ENCODE data around the gene XPO5.

Gene XPO5

GRCh38 chr6:43511824-43512415, 63.9 kb downstream of the XPO5 start:
- TF ChIP-seq TAF1 (IDR thresholded peaks at IDR 0.05; ENCODE audit: borderline replicate concordance, insufficient read depth, low read length): no peak
- no peak for TF ChIP-seq FOXP2 (optimal IDR thresholded peaks at IDR 0.05; ENCODE audit: borderline replicate concordance, extremely low read depth, extremely low read length, insufficient read depth)
- TF ChIP-seq POLR2AphosphoS5 (IDR thresholded peaks at IDR 0.05; ENCODE audit: low read depth, low read length): no peak
- TF ChIP-seq SIN3A (IDR thresholded peaks at IDR 0.05; ENCODE audit: borderline replicate concordance, insufficient read depth, low read length): no peak
- no peak for TF ChIP-seq REST (IDR thresholded peaks at IDR 0.05; ENCODE audit: insufficient read depth in 1 of 2, low read depth in 2 of 2, low read length in 2 of 2)

- TF ChIP-seq SIN3A (IDR thresholded peaks at IDR 0.05; ENCODE audit: borderline replicate concordance, insufficient read depth, low read length): no peak
- no peak for TF ChIP-seq FOXP2 (optimal IDR thresholded peaks at IDR 0.05; ENCODE audit: borderline replicate concordance, extremely low read depth, extremely low read length, insufficient read depth)
- TF ChIP-seq TAF1 (IDR thresholded peaks at IDR 0.05; ENCODE audit: borderline replicate concordance, insufficient read depth, low read length): no peak
- TF ChIP-seq REST (IDR thresholded peaks at IDR 0.05; ENCODE audit: insufficient read depth in 1 of 2, low read depth in 2 of 2, low read length in 2 of 2): no peak
- no peak for TF ChIP-seq POLR2AphosphoS5 (IDR thresholded peaks at IDR 0.05; ENCODE audit: low read depth, low read length)
Observed at GRCh38 chr6:43510827-43511163, 65.0 kb downstream of the XPO5 start.

- TF ChIP-seq REST (IDR thresholded peaks at IDR 0.05; ENCODE audit: insufficient read depth in 1 of 2, low read depth in 2 of 2, low read length in 2 of 2): no peak
- peak; percentile 73 for TF ChIP-seq FOXP2 (optimal IDR thresholded peaks at IDR 0.05; ENCODE audit: borderline replicate concordance, extremely low read depth, extremely low read length, insufficient read depth)
- TF ChIP-seq POLR2AphosphoS5 (IDR thresholded peaks at IDR 0.05; ENCODE audit: low read depth, low read length): peak; percentile 27; the same call in 1 of the 2 replicates
Observed at GRCh38 chr6:43509984-43510826, 65.6 kb downstream of the XPO5 start, which contains the start of gene LRRC73. Gene LRRC73, minus strand, starts transcription at chr6:43510346. Its CDS starts 561 bp downstream, at chr6:43509785.

GRCh38 chr6:43509142-43509983, 66.5 kb downstream of the XPO5 start:
- no peak for TF ChIP-seq POLR2AphosphoS5 (IDR thresholded peaks at IDR 0.05; ENCODE audit: low read depth, low read length)

GRCh38 chr6:43508481-43509141, 67.2 kb downstream of the XPO5 start:
- TF ChIP-seq POLR2AphosphoS5 (IDR thresholded peaks at IDR 0.05; ENCODE audit: low read depth, low read length) (no peak), REST (IDR thresholded peaks at IDR 0.05; ENCODE audit: insufficient read depth in 1 of 2, low read depth in 2 of 2, low read length in 2 of 2) (no peak), FOXP2 (optimal IDR thresholded peaks at IDR 0.05; ENCODE audit: borderline replicate concordance, extremely low read depth, extremely low read length, insufficient read depth) (no peak), TAF1 (IDR thresholded peaks at IDR 0.05; ENCODE audit: borderline replicate concordance, insufficient read depth, low read length) (no peak), SIN3A (IDR thresholded peaks at IDR 0.05; ENCODE audit: borderline replicate concordance, insufficient read depth, low read length) (no peak)

Measured in PFSK-1 (cell line).